HCT116 (cell line): ENCODE results near the gene ANKRD6.

Experiments used
- EZH2phosphoT487 ChIP-seq: fragments of 200-600 bp; IDR thresholded peaks from 2 replicates; pipeline ENCODE4 v1.6.1; 2018; ENCODE audit warnings: antibody characterized with exemption, borderline replicate concordance
- JUND ChIP-seq: IDR thresholded peaks from 2 replicates; pipeline ENCODE4 v1.6.1; 2012
- POLR2A ChIP-seq: IDR thresholded peaks from 2 replicates; pipeline ENCODE4 v1.7.0; 2011; ENCODE audit warnings: borderline replicate concordance; ENCODE audit not compliant: insufficient read depth, insufficient read length; ENCODE audit errors: extremely low read depth
- SIN3A ChIP-seq: IDR thresholded peaks from 2 replicates; pipeline ENCODE4 v1.6.1; 2012; ENCODE audit warnings: low read depth
- YY1 ChIP-seq: IDR thresholded peaks from 2 replicates; pipeline ENCODE4 v1.6.1; 2011; ENCODE audit warnings: low read length, low read depth, moderate library complexity, mild to moderate bottlenecking; ENCODE audit not compliant: insufficient replicate concordance; ENCODE audit errors: extremely low read depth
- ZBTB33 ChIP-seq: IDR thresholded peaks from 2 replicates; pipeline ENCODE4 v1.6.1; 2011; ENCODE audit warnings: mild to moderate bottlenecking, low read length, moderate library complexity; ENCODE audit not compliant: insufficient replicate concordance; ENCODE audit errors: extremely low read depth
- TF ChIP-seq, protein P1 (sequence below), 3 experiments: fragments of 200-600 bp in 1 of 3; sonication (generic) in 1 of 3; IDR thresholded peaks in 2 of 3; conservative IDR thresholded peaks in 1 of 3; 2 replicates each; pipeline ENCODE4 v1.5.1; 2012 to 2017; ENCODE audit warnings: low read depth in 2 of 3, low read length in 2 of 3, antibody characterized with exemption in 1 of 3, borderline replicate concordance in 1 of 3, control low read depth in 1 of 3, mild to moderate bottlenecking in 1 of 3, mixed read lengths in 1 of 3, mixed run types in 1 of 3, moderate library complexity in 1 of 3; ENCODE audit not compliant: insufficient read depth in 1 of 3

DNA sequence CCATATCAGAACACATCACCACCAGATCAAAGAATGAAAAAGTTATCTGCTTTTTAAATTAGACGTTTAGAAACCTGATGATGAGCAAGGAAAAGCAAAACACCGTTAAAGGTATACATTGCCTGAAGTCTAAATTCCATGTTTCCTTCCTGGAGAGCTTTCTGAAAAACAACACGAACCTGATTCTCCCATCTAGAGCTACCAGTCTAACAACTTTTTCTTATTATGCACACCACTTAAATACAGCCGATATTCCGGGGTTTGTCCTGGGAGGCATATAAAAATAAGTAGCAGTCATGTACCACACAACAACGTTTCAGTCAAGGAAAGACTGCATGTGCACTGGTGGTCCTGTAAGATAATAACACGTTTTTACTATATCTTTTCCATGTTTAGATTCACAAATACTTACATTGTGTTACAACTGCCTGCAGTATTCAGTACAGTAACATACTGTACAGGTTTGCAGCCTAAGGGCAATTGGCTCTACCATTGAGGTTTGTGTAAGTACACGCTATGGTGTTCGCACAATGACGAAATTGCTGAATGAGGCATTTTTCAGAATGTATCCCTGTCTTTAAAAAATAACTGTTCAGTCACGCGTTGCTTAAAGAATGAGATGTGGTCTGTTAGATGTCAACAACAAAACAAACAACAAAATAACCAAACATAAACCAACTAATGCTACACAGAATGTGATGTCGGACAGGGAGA lies 224.7 kb downstream of the ANKRD6 start:
- TF ChIP-seq EZH2phosphoT487 (no peak), JUND (no peak), SIN3A (no peak), POLR2A (no peak), ZBTB33 (no peak), YY1 (no peak)
- TF ChIP-seq, protein P1, sequence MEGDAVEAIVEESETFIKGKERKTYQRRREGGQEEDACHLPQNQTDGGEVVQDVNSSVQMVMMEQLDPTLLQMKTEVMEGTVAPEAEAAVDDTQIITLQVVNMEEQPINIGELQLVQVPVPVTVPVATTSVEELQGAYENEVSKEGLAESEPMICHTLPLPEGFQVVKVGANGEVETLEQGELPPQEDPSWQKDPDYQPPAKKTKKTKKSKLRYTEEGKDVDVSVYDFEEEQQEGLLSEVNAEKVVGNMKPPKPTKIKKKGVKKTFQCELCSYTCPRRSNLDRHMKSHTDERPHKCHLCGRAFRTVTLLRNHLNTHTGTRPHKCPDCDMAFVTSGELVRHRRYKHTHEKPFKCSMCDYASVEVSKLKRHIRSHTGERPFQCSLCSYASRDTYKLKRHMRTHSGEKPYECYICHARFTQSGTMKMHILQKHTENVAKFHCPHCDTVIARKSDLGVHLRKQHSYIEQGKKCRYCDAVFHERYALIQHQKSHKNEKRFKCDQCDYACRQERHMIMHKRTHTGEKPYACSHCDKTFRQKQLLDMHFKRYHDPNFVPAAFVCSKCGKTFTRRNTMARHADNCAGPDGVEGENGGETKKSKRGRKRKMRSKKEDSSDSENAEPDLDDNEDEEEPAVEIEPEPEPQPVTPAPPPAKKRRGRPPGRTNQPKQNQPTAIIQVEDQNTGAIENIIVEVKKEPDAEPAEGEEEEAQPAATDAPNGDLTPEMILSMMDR (IDR thresholded peaks at IDR 0.05 in 2 of 3, conservative IDR thresholded peaks at IDR 0.05 in 1 of 3; ENCODE audit: borderline replicate concordance in 1 of 3, insufficient read depth in 1 of 3, low read depth in 2 of 3, low read length in 2 of 3) = no peak
